ENCODE results near the gene ZFAND3. TPM values are rescaled to one million over a fixed set of nuclear protein-coding genes. Genes with fewer than 3 reads are reported as not detected.

The ZFAND3 gene
- total RNA-seq, 1 experiment from 2014 or later = 22.2 TPM

GRCh38 chr6:38176797-38177751 is 357.5 kb downstream of the ZFAND3 start:
- H3K9me2 ChIP-seq (replicated peaks; ENCODE audit: low read length) = no peaks in the 10 kb centered on the region
- no peak for TF ChIP-seq EZH2 (IDR thresholded peaks at IDR 0.05; ENCODE audit: low read length, unreplicated experiment)
- TF ChIP-seq CTCF (conservative IDR thresholded peaks at IDR 0.05; ENCODE audit: low read depth, low read length) = no peak
- TF ChIP-seq EZH2phosphoT487 (IDR thresholded peaks at IDR 0.05; ENCODE audit: borderline replicate concordance, low read length) = no peak
- no peak overlapping the region for H3K4me3 ChIP-seq (ENCODE audit: low read length)
- intact Hi-C loops (cut with micrococcal nuclease) = loop anchor here (10.0 kb wide), 1 partner anchor 108 kb away; no protein-coding TSS in a partner anchor
- DNase-seq (no peak), ATAC-seq (no peak)
- H3K4me1 ChIP-seq (ENCODE audit: insufficient read depth, low read length) = peaks cover 13% of the 10 kb centered on the region
- no peaks in the 10 kb centered on the region for H3K79me2 ChIP-seq (ENCODE audit: low read length)
- no peak overlapping the region for H3K4me2 ChIP-seq (ENCODE audit: low read length)
- CTCF ChIA-PET = no interaction called here
- POLR2A ChIA-PET (ENCODE audit: unreplicated experiment) = no interaction called here
- H3K27me3 ChIP-seq (ENCODE audit: low read length) = no peaks in the 10 kb centered on the region
- H3K27ac ChIP-seq (ENCODE audit: low read length) = no peak overlapping the region
- H3K9ac ChIP-seq (ENCODE audit: low read length) = no peak overlapping the region
- BruUV-seq (replicated peaks) = no TSS peak
- no peaks in the 10 kb centered on the region for H3F3A ChIP-seq (ENCODE audit: low read length, unreplicated experiment)
- no peaks in the 10 kb centered on the region for H3K9me3 ChIP-seq (ENCODE audit: low read length)
- no peaks in the 10 kb centered on the region for H3K36me3 ChIP-seq (ENCODE audit: low read depth, low read length)
- no peaks in the 10 kb centered on the region for H4K20me1 ChIP-seq (ENCODE audit: low read length)
- no peak overlapping the region for H2AFZ ChIP-seq (ENCODE audit: low read length)

- ATAC-seq = no peak
- no peak for DNase-seq
- Histone ChIP-seq H3K27me3 (ENCODE audit: low read length) (no peaks in the 10 kb centered on the region), H3K9ac (ENCODE audit: low read length) (no peak overlapping the region), H3F3A (ENCODE audit: low read length, unreplicated experiment) (no peaks in the 10 kb centered on the region), H3K9me3 (ENCODE audit: low read length) (no peaks in the 10 kb centered on the region), H3K4me1 (ENCODE audit: insufficient read depth, low read length) (peaks cover 13% of the 10 kb centered on the region), H3K36me3 (ENCODE audit: low read depth, low read length) (no peaks in the 10 kb centered on the region), H3K4me2 (ENCODE audit: low read length) (no peak overlapping the region), H3K9me2 (replicated peaks; ENCODE audit: low read length) (no peaks in the 10 kb centered on the region), H3K27ac (ENCODE audit: low read length) (no peak overlapping the region), H2AFZ (ENCODE audit: low read length) (no peak overlapping the region), H3K4me3 (ENCODE audit: low read length) (no peak overlapping the region), H3K79me2 (ENCODE audit: low read length) (no peaks in the 10 kb centered on the region), H4K20me1 (ENCODE audit: low read length) (no peaks in the 10 kb centered on the region)
- ChIA-PET POLR2A (ENCODE audit: unreplicated experiment) (no interaction called here), CTCF (interaction anchor here (0.6 kb wide), 1 partner anchor 316 kb away, joined by 3 read pairs; no protein-coding TSS in a partner anchor)
- no peak for TF ChIP-seq EZH2 (IDR thresholded peaks at IDR 0.05; ENCODE audit: low read length, unreplicated experiment)
- TF ChIP-seq CTCF (conservative IDR thresholded peaks at IDR 0.05; ENCODE audit: low read depth, low read length) = no peak
- TF ChIP-seq EZH2phosphoT487 (IDR thresholded peaks at IDR 0.05; ENCODE audit: borderline replicate concordance, low read length) = no peak
- intact Hi-C loops (cut with micrococcal nuclease) = loop anchor here (10.0 kb wide), 1 partner anchor 107 kb away; no protein-coding TSS in a partner anchor
- BruUV-seq (replicated peaks) = no TSS peak
Measured at GRCh38 chr6:38177882-38178583, 358.5 kb downstream of the ZFAND3 start.

Measured in PC-3 (cell line).